ENCODE measurements around the gene CLUH. TPM values are rescaled to one million over a fixed set of nuclear protein-coding genes. Genes with fewer than 3 reads are reported as not detected.

CLUH gene
- total and polyA plus RNA-seq, 11 donors, result 89.5 to 298 (median 154) TPM

DNA sequence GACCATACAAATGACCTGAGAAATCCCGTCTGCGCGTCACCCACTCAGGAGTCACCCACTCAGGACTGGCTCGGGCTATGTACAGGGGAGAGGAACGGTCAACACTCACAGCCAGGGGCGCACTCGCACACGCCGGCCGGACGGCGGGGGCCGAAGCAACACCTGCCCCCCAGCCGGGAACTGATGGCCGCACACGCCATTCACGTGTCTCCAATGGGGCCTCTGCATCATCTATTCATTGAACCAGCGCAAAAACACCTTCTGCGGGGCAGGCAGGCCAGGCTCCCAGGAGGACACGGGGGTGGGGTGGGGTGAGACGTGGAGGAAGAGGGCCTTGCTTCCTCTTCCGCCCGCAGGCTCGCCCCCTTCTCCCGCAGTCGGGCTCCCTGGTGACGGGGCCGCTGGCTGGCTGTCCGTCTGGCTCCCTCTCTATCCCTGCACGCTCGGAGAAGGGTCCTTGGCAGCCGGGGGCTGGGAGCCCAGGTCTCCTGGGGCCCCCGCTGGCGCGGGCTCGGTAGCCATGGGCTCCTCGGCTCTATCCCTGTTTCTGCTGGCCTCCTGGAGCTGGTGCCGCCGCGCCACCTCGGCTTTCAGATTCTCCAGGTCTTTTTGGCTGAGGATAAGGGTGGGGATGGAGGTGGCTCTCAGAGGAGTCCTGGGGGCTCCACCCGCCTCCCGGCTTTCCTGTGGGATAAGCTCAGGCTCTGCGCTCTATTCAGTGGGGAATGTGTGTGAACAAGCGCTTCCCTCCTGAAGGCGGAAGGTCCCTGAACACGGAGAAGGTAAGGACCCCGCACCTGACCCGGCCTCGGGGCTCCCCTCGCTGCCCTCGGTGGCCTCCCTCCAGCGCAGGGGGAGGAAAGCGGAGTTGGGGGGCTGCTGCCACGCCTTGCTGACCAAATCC is 21.1 kb downstream of the CLUH start:
- H3K4me3 ChIP-seq, result peak overlapping the region in 8 of 12 donors; percentile 5 to 45 (median 25)
- peaks cover 0 to 52% (median 24%) of the 10 kb centered on the region in 12 donors for H3K4me1 ChIP-seq
- intact Hi-C loops (cut with DNase I), result loop anchor here in 1 of 10 donors (10.0 kb wide), 1 partner anchor 176 kb away; the partner anchor contains the start of gene METTL16
- peaks cover 0 to 58% (median 52%) of the 10 kb centered on the region in 9 donors for H3K36me3 ChIP-seq
- peak in 3 of 5 donors; percentile 9 to 29 (median 28) for DNase-seq
- TF ChIP-seq POLR2A (IDR thresholded peaks at IDR 0.05) (no peak), CTCF (IDR thresholded peaks at IDR 0.05) (peak in 1 of 12 donors; percentile 4)
- ATAC-seq, result no peak
- WGBS, 4 donors, result 52 to 78% (median 73%) methylated on average over 29 to 55 of the region's 55 CpGs
- no peaks in the 10 kb centered on the region for H3K27me3 ChIP-seq
- peak overlapping the region in 2 of 12 donors; percentile 13 to 64 for H3K27ac ChIP-seq
- no peaks in the 10 kb centered on the region for H3K9me3 ChIP-seq

DNA sequence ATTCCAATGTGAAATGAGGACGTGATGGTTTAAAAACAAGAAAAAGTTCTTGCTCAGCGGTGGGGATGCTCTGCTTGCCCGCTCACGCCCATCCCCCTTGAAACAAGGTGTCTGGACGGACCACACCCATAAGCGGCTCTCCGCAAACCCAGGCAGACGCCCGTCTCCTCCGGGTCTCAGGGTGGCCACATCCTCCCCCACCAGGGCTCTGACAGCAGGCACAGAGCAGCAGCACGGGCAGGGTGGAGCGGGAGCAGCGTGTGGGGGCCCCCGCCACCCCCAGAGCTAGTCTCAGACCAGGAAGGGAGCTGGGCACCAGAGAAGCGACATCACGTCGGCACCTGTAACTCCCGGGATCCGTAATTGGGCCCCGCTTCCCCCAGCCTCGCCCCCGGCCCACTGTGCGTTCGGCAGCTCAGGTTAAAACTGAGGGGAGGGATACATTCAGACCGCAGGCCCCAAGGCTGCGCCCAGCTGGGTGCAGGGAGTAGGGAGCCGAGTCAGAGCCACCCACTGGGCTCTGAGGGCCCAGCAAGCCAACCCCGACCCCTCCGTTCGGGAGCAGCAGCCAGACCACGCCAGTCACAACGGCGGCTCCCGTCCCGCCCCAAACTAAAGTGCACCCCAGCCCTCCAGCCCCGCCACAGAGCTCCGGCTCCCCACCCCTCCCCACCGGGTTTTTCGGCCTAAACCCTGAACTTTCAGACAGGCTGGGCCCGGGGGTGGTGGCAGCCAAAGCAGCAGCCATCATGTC is 22.0 kb downstream of the CLUH start:
- Histone ChIP-seq H3K4me1 (peaks cover 0 to 52% (median 24%) of the 10 kb centered on the region in 12 donors), H3K9me3 (no peaks in the 10 kb centered on the region), H3K27me3 (no peaks in the 10 kb centered on the region), H3K36me3 (peaks cover 0 to 56% (median 46%) of the 10 kb centered on the region in 9 donors), H3K4me3 (peak overlapping the region in 7 of 12 donors; percentile 5 to 45 (median 25)), H3K27ac (peak overlapping the region in 2 of 12 donors; percentile 6 to 64)
- DNase-seq (peak in 4 of 5 donors; percentile 9 to 59 (median 30)), ATAC-seq (peak in 1 of 4 donors; percentile 2)
- intact Hi-C loops (cut with DNase I), result loop anchor here in 4 of 10 donors (10.0 kb wide), 4 partner anchors 95 to 305 kb away; partner anchors contain the start of genes METTL16 (in 4 of the 4) and PAFAH1B1 (in 1 of the 4)
- TF ChIP-seq CTCF (IDR thresholded peaks at IDR 0.05) (no peak), POLR2A (IDR thresholded peaks at IDR 0.05) (no peak)
- 53 to 70% (median 66%) methylated on average over 10 to 40 of the region's 40 CpGs for WGBS, 4 donors

- H3K27me3 ChIP-seq, result no peaks in the 10 kb centered on the region
- H3K4me3 ChIP-seq, result no peak overlapping the region
- peaks cover 0 to 56% (median 46%) of the 10 kb centered on the region in 9 donors for H3K36me3 ChIP-seq
- TF ChIP-seq POLR2A (IDR thresholded peaks at IDR 0.05) (no peak), CTCF (IDR thresholded peaks at IDR 0.05) (no peak)
- peak; percentile 19 to 42 (median 24) for ATAC-seq
- peaks cover 0 to 52% (median 24%) of the 10 kb centered on the region in 12 donors for H3K4me1 ChIP-seq
- intact Hi-C loops (cut with DNase I), result loop anchor here in 4 of 10 donors (10.0 kb wide), 4 partner anchors 94 to 304 kb away; partner anchors contain the start of genes METTL16 (in 3 of the 4) and PAFAH1B1 (in 1 of the 4)
- DNase-seq, result peak in 3 of 5 donors; percentile 16 to 64 (median 33)
- peak overlapping the region in 10 of 12 donors; percentile 5 to 81 (median 28) for H3K27ac ChIP-seq
- no peaks in the 10 kb centered on the region for H3K9me3 ChIP-seq
- WGBS, 4 donors, result 50 to 62% (median 56%) methylated on average over 25 to 27 of the region's 27 CpGs
Measured at GRCh38 chr17:2688351-2689342, 22.9 kb downstream of the CLUH start.

All from heart left ventricle (tissue), 16 donors.